K562 (cell line): ENCODE measurements around the gene ZNF609.

Experiments used
- CBX8 ChIP-seq: fragments of 200-600 bp; sonication (generic); IDR thresholded peaks from 2 replicates; pipeline ENCODE4 v1.6.1; 2012; ENCODE audit warnings: borderline replicate concordance, mixed run types, low read depth, mild to moderate bottlenecking, moderate library complexity, mixed read lengths, low read length, control low read depth, inconsistent platforms; ENCODE audit not compliant: poor library complexity, severe bottlenecking; ENCODE audit errors: extremely low read depth
- CEBPB ChIP-seq: fragments of 450-650 bp; IDR thresholded peaks from 2 replicates; pipeline ENCODE4 v1.6.1; 2016; ENCODE audit warnings: missing genetic modification characterization, missing compliant biosample characterization
- ETV6 ChIP-seq, 3 experiments: fragments of 150-350 bp in 1 of 3; sonication (generic) in 1 of 3; formaldehyde crosslinking in 1 of 3; IDR thresholded peaks; 2 replicates each; pipeline versions ENCODE4 v1.6.1 to v1.8.0; 2014 to 2022; ENCODE audit warnings: borderline replicate concordance in 2 of 3, low read depth in 2 of 3, antibody characterized with exemption in 1 of 3, low read length in 1 of 3, mild to moderate bottlenecking in 1 of 3, missing genetic modification reagents in 1 of 3
- HDAC6 ChIP-seq: IDR thresholded peaks from 2 replicates; pipeline ENCODE4 v1.6.1; 2012; ENCODE audit warnings: low read depth, mild to moderate bottlenecking, control low read depth, inconsistent platforms, low read length, moderate library complexity
- HEY1 ChIP-seq: fragments of 250-450 bp; sonication (Bioruptor Pico); IDR thresholded peaks from 2 replicates; pipeline ENCODE4 v1.5.0; 2020; ENCODE audit warnings: mild to moderate bottlenecking, moderate library complexity, borderline replicate concordance
- JUND ChIP-seq, 2 experiments: IDR thresholded peaks; 2 replicates in 1 of 2; 3 replicates in 1 of 2; pipeline ENCODE4 v1.6.1; 2011; ENCODE audit warnings: borderline replicate concordance in 2 of 2, low read depth in 2 of 2, low read length in 2 of 2, improper control_type of control experiment in 1 of 2, missing biosample characterization in 1 of 2, missing genetic modification characterization in 1 of 2, missing genetic modification reagents in 1 of 2
- MAFK ChIP-seq: IDR thresholded peaks from 2 replicates; pipeline ENCODE4 v1.6.1; 2011; ENCODE audit warnings: low read length, improper control_type of control experiment
- RAD51 ChIP-seq: fragments of 450-650 bp; IDR thresholded peaks from 2 replicates; pipeline ENCODE4 v1.7.1; 2016; ENCODE audit warnings: low read depth, mild to moderate bottlenecking, borderline replicate concordance
- TF ChIP-seq, protein P1 (sequence below), 3 experiments: IDR thresholded peaks in 2 of 3; conservative IDR thresholded peaks in 1 of 3; 2 replicates each; pipeline ENCODE4 v1.5.1; 2011 to 2012; ENCODE audit warnings: low read length in 3 of 3, mild to moderate bottlenecking in 3 of 3, control low read depth in 2 of 3, improper control_type of control experiment in 1 of 3, inconsistent platforms in 1 of 3, low read depth in 1 of 3, mixed read lengths in 1 of 3, moderate library complexity in 1 of 3; ENCODE audit not compliant: insufficient read depth in 2 of 3
- TF ChIP-seq, protein P2 (sequence below), 2 experiments: fragments of 450-650 bp in 1 of 2; sonication (generic) in 1 of 2; formaldehyde crosslinking in 1 of 2; IDR thresholded peaks in 1 of 2; conservative IDR thresholded peaks in 1 of 2; 2 replicates each; pipeline versions ENCODE4 v1.6.1 to v1.8.1; 2016 to 2023; ENCODE audit warnings: mild to moderate bottlenecking in 2 of 2, moderate library complexity in 2 of 2, inconsistent platforms in 1 of 2, missing genetic modification reagents in 1 of 2

DNA sequence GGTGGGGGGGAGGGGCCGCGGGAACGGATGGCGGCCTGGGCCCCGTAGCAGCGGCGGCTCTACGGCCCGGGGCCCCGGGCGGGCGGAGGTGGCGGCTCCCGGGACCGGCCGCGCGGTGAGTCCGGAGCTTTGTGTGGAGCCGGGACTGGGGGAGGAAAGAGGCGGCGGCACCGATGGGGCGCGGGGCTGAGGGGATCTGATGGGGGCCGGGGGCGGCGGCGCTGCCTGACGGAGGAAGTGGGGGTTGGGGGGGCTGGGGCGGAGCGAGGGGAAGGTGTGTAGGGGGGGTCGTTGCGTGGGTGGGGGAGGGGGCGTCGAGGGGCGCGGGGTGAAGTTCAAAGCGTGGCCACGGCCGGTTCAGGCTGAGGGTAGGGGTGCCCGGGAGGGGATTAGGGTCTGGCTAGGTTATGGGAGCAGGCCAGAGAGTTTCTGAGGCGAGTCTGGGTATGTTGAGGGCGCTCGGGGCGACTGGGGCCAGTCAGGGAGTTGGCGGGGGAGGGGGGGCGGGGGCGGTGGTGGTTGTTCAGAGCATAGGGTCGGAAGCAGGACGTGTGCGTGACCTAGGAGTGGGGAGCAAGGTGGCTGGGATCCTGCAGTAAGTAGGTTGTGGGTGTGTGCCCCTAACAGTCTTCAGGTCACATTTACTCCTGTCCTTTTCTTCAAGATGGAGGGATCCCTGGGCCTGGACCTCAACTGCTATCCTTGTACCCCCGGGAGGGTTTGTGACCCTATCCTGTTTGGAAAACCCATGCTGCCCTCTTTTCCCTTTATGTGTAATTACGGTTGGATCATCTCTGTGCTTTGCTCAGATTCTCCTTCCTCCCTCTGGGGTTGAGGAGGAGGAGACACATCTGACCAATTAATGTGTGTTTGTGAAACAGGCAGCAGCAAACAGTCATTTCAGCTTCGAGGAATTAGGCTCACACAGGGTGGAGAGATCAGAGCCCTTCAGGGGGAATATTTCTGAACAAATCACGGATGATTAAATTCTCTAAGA lies 644 bp downstream of the ZNF609 start:
- TF ChIP-seq, protein P1, sequence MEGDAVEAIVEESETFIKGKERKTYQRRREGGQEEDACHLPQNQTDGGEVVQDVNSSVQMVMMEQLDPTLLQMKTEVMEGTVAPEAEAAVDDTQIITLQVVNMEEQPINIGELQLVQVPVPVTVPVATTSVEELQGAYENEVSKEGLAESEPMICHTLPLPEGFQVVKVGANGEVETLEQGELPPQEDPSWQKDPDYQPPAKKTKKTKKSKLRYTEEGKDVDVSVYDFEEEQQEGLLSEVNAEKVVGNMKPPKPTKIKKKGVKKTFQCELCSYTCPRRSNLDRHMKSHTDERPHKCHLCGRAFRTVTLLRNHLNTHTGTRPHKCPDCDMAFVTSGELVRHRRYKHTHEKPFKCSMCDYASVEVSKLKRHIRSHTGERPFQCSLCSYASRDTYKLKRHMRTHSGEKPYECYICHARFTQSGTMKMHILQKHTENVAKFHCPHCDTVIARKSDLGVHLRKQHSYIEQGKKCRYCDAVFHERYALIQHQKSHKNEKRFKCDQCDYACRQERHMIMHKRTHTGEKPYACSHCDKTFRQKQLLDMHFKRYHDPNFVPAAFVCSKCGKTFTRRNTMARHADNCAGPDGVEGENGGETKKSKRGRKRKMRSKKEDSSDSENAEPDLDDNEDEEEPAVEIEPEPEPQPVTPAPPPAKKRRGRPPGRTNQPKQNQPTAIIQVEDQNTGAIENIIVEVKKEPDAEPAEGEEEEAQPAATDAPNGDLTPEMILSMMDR (IDR thresholded peaks at IDR 0.05 in 2 of 3, conservative IDR thresholded peaks at IDR 0.05 in 1 of 3; ENCODE audit: insufficient read depth in 2 of 3, low read depth in 1 of 3, low read length in 3 of 3): no peak
- no peak for TF ChIP-seq ETV6 (IDR thresholded peaks at IDR 0.05; ENCODE audit: borderline replicate concordance in 1 of 2, low read depth in 2 of 2, low read length in 1 of 2)
- no peak for TF ChIP-seq ETV6 (CRISPR knock-in tag; IDR thresholded peaks at IDR 0.05; ENCODE audit: borderline replicate concordance)
- TF ChIP-seq, protein P2, sequence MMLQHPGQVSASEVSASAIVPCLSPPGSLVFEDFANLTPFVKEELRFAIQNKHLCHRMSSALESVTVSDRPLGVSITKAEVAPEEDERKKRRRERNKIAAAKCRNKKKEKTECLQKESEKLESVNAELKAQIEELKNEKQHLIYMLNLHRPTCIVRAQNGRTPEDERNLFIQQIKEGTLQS (IDR thresholded peaks at IDR 0.05): no peak
- TF ChIP-seq, protein P2 (CRISPR knock-in tag; conservative IDR thresholded peaks at IDR 0.05): no peak
- no peak for TF ChIP-seq JUND (IDR thresholded peaks at IDR 0.05; ENCODE audit: borderline replicate concordance, low read depth, low read length)
- TF ChIP-seq JUND (tag; IDR thresholded peaks at IDR 0.05; ENCODE audit: borderline replicate concordance, low read depth, low read length): 0 out of 3 replicates have a peak, but pooled peaks have one; percentile 14
- no peak for TF ChIP-seq RAD51
- no peak for TF ChIP-seq CEBPB (tag)
- TF ChIP-seq MAFK: no peak
- TF ChIP-seq HEY1 (CRISPR knock-in tag): no peak
- no peak for TF ChIP-seq CBX8
- TF ChIP-seq HDAC6: no peak
